IPS-15b (cell line): ENCODE data around the gene HES1.

ENCODE experiments used
- H3K27me3 ChIP-seq: one replicate; pipeline ENCODE4 v1.6.1; 2013; ENCODE audit warnings: low read length; ENCODE audit not compliant: control insufficient read depth, insufficient read depth
- H3K36me3 ChIP-seq: one replicate; pipeline ENCODE4 v1.6.1; 2013; ENCODE audit warnings: low read length; ENCODE audit not compliant: control insufficient read depth, insufficient read depth
- H3K4me1 ChIP-seq: one replicate; pipeline ENCODE4 v1.6.1; 2013; ENCODE audit warnings: mild to moderate bottlenecking, low read length; ENCODE audit not compliant: control insufficient read depth, insufficient read depth
- H3K4me3 ChIP-seq: one replicate; pipeline ENCODE4 v1.5.1; 2013; ENCODE audit warnings: low read depth, low read length
- H3K9ac ChIP-seq: one replicate; pipeline ENCODE4 v1.6.1; 2013; ENCODE audit warnings: low read depth, mild to moderate bottlenecking, low read length
- H3K9me3 ChIP-seq: one replicate; pipeline ENCODE4 v1.6.1; 2013; ENCODE audit warnings: mild to moderate bottlenecking, low read length; ENCODE audit not compliant: control insufficient read depth, insufficient read depth

Gene HES1

GRCh38 chr3:194168994-194169393 lies 33.0 kb downstream of the HES1 start:
- no peak overlapping the region for H3K9ac ChIP-seq
- H3K27me3 ChIP-seq, result no peaks in the 10 kb centered on the region
- H3K4me3 ChIP-seq, result no peak overlapping the region
- peaks cover 4% of the 10 kb centered on the region for H3K4me1 ChIP-seq
- H3K36me3 ChIP-seq, result no peaks in the 10 kb centered on the region
- H3K9me3 ChIP-seq, result no peaks in the 10 kb centered on the region

- Histone ChIP-seq H3K9me3 (no peaks in the 10 kb centered on the region), H3K9ac (no peak overlapping the region), H3K27me3 (no peaks in the 10 kb centered on the region), H3K4me3 (no peak overlapping the region), H3K36me3 (no peaks in the 10 kb centered on the region), H3K4me1 (peaks cover 4% of the 10 kb centered on the region)
Measured at GRCh38 chr3:194169595-194169994, 33.6 kb downstream of the HES1 start.

GRCh38 chr3:194170793-194171192 lies 34.8 kb downstream of the HES1 start:
- Histone ChIP-seq H3K27me3 (no peaks in the 10 kb centered on the region), H3K9me3 (no peaks in the 10 kb centered on the region)

GRCh38 chr3:194174406-194174805 lies 38.5 kb downstream of the HES1 start:
- H3K36me3 ChIP-seq, result no peaks in the 10 kb centered on the region
- H3K9me3 ChIP-seq, result no peaks in the 10 kb centered on the region
- H3K4me1 ChIP-seq, result peaks cover 13% of the 10 kb centered on the region
- no peak overlapping the region for H3K9ac ChIP-seq
- H3K4me3 ChIP-seq, result no peak overlapping the region
- no peaks in the 10 kb centered on the region for H3K27me3 ChIP-seq

More at GRCh38 chr3:194170793-194171192, 34.8 kb downstream of the HES1 start:
- peaks cover 5% of the 10 kb centered on the region for H3K4me1 ChIP-seq
- H3K4me3 ChIP-seq, result no peak overlapping the region
- no peak overlapping the region for H3K9ac ChIP-seq
- no peaks in the 10 kb centered on the region for H3K36me3 ChIP-seq

- peaks cover 13% of the 10 kb centered on the region for H3K4me1 ChIP-seq
- no peak overlapping the region for H3K4me3 ChIP-seq
- H3K27me3 ChIP-seq, result no peaks in the 10 kb centered on the region
- no peak overlapping the region for H3K9ac ChIP-seq
- H3K36me3 ChIP-seq, result no peaks in the 10 kb centered on the region
- H3K9me3 ChIP-seq, result no peaks in the 10 kb centered on the region
Measured at GRCh38 chr3:194174980-194175379, 39.0 kb downstream of the HES1 start.

- Histone ChIP-seq H3K4me3 (no peak overlapping the region), H3K36me3 (no peaks in the 10 kb centered on the region), H3K9me3 (no peaks in the 10 kb centered on the region), H3K27me3 (no peaks in the 10 kb centered on the region), H3K4me1 (peaks cover 11% of the 10 kb centered on the region), H3K9ac (no peak overlapping the region)
Measured at GRCh38 chr3:194176274-194176991, 40.5 kb downstream of the HES1 start.

GRCh38 chr3:194177141-194177540 lies 41.2 kb downstream of the HES1 start:
- H3K27me3 ChIP-seq, result no peaks in the 10 kb centered on the region
- no peak overlapping the region for H3K4me3 ChIP-seq
- no peak overlapping the region for H3K9ac ChIP-seq
- peaks cover 11% of the 10 kb centered on the region for H3K4me1 ChIP-seq
- H3K36me3 ChIP-seq, result no peaks in the 10 kb centered on the region
- H3K9me3 ChIP-seq, result no peaks in the 10 kb centered on the region

GRCh38 chr3:194178128-194178527 lies 42.2 kb downstream of the HES1 start:
- no peaks in the 10 kb centered on the region for H3K27me3 ChIP-seq
- no peaks in the 10 kb centered on the region for H3K36me3 ChIP-seq
- no peak overlapping the region for H3K4me3 ChIP-seq
- H3K9ac ChIP-seq, result no peak overlapping the region
- H3K4me1 ChIP-seq, result peaks cover 11% of the 10 kb centered on the region
- no peaks in the 10 kb centered on the region for H3K9me3 ChIP-seq

GRCh38 chr3:194178669-194179068 lies 42.7 kb downstream of the HES1 start:
- Histone ChIP-seq H3K9me3 (no peaks in the 10 kb centered on the region), H3K4me3 (no peak overlapping the region), H3K9ac (no peak overlapping the region), H3K36me3 (no peaks in the 10 kb centered on the region), H3K4me1 (peaks cover 11% of the 10 kb centered on the region), H3K27me3 (no peaks in the 10 kb centered on the region)

GRCh38 chr3:194180570-194180969 lies 44.6 kb downstream of the HES1 start:
- H3K9ac ChIP-seq, result no peak overlapping the region
- H3K4me1 ChIP-seq, result peaks cover 10% of the 10 kb centered on the region
- H3K4me3 ChIP-seq, result no peak overlapping the region
- H3K36me3 ChIP-seq, result no peaks in the 10 kb centered on the region
- H3K9me3 ChIP-seq, result no peaks in the 10 kb centered on the region
- H3K27me3 ChIP-seq, result no peaks in the 10 kb centered on the region

- H3K4me3 ChIP-seq, result no peak overlapping the region
- H3K9me3 ChIP-seq, result no peaks in the 10 kb centered on the region
- peaks cover 4% of the 10 kb centered on the region for H3K4me1 ChIP-seq
- no peak overlapping the region for H3K9ac ChIP-seq
- H3K36me3 ChIP-seq, result no peaks in the 10 kb centered on the region
- no peaks in the 10 kb centered on the region for H3K27me3 ChIP-seq
Measured at GRCh38 chr3:194181612-194182529, 45.9 kb downstream of the HES1 start.

GRCh38 chr3:194183271-194183670 lies 47.3 kb downstream of the HES1 start:
- Histone ChIP-seq H3K4me3 (no peak overlapping the region), H3K9ac (no peak overlapping the region), H3K4me1 (no peaks in the 10 kb centered on the region), H3K9me3 (no peaks in the 10 kb centered on the region), H3K36me3 (no peaks in the 10 kb centered on the region), H3K27me3 (no peaks in the 10 kb centered on the region)
